Transverse colon (tissue), 4 donors: Measurements from ENCODE around the gene GIMAP8. TPM values are rescaled to one million over a fixed set of nuclear protein-coding genes. Genes with fewer than 3 reads are reported as not detected.

Source experiments
- DNase-seq: peaks from one replicate; pipeline ENCODE4 v3.0.0-alpha.2; 2019
- H3K27ac ChIP-seq, 4 donors: fragments of 200-600 bp; sonication (generic); 2 replicates each; pipeline ENCODE4 v1.5.1; 2016 to 2018; ENCODE audit warnings: inconsistent platforms in 4 of 4
- H3K27me3 ChIP-seq: fragments of 200-600 bp; sonication (generic); 2 replicates; pipeline ENCODE4 v1.5.1; 2017; ENCODE audit warnings: inconsistent platforms
- H3K36me3 ChIP-seq, 4 donors: fragments of 200-600 bp; sonication (generic); 2 replicates each; pipeline ENCODE4 v1.5.1; 2017 to 2019; ENCODE audit warnings: inconsistent platforms in 4 of 4
- H3K4me1 ChIP-seq, 4 donors: fragments of 200-600 bp; sonication (generic); 2 replicates each; pipeline ENCODE4 v1.5.1; 2017 to 2020; ENCODE audit warnings: inconsistent platforms in 4 of 4
- H3K4me3 ChIP-seq, 4 donors: fragments of 200-600 bp; sonication (generic); 1 replicate in 1 of 4; 2 replicates in 3 of 4; pipeline versions ENCODE4 v1.5.1 to v1.6.1; 2017 to 2019; ENCODE audit warnings: inconsistent platforms in 4 of 4
- H3K9me3 ChIP-seq, 2 donors: fragments of 200-600 bp; sonication (generic); 2 replicates each; pipeline ENCODE4 v1.5.1; 2017 to 2019; ENCODE audit warnings: inconsistent platforms in 2 of 2
- EP300 ChIP-seq: sonication (generic); formaldehyde crosslinking; IDR thresholded peaks from one replicate; pipeline ENCODE4 v1.6.1; 2017; ENCODE audit warnings: antibody characterized with exemption, low read depth
- POLR2A ChIP-seq: fragments of 450-650 bp; IDR thresholded peaks from one replicate; pipeline ENCODE4 v1.6.1; 2016; ENCODE audit warnings: antibody characterized with exemption, mild to moderate bottlenecking, moderate library complexity
- POLR2AphosphoS5 ChIP-seq, 3 donors: sonication (generic); formaldehyde crosslinking; IDR thresholded peaks; one replicate each; pipeline ENCODE4 v1.6.1; 2016; ENCODE audit warnings: antibody characterized with exemption in 3 of 3
- WGBS, 2 donors: methylation state at CpG; one replicate each; pipeline ENCODE4 v1.1.5; 2018; ENCODE audit warnings: low coverage in 1 of 2; 5-methylcytosine and 5-hydroxymethylcytosine counted together
- in situ Hi-C, 4 donors: fragments of 200-750 bp; cut with MboI; loops; one replicate each; pipeline versions ENCODE4 v1.15.0 to v1.15.1; 2017; ENCODE audit warnings: low sequenced_read_pairs in 3 of 4, low pct_ligation_motif_present in 1 of 4, low pct_unique_long_range_greater_than_20kb in 1 of 4
- intact Hi-C: fragments of 100-400 bp; cut with DNase I; formaldehyde crosslinking; loops from one replicate; pipeline ENCODE4 v1.15.1; 2023; ENCODE audit warnings: low total_unique reads
- total RNA-seq, 4 donors: library from RNA; depleted of rRNA; stranded (reverse); fragments of >200 nt; gene quantifications; one replicate each; pipeline ENCODE4 v1.1.0, GENCODE V29; 2016
- TF ChIP-seq, protein P1 (sequence below), 5 experiments: fragments of 200-600 bp in 3 of 5; fragments of 450-650 bp in 2 of 5; sonication (generic) in 3 of 5; IDR thresholded peaks; 1 replicate in 2 of 5; 2 replicates in 3 of 5; pipeline ENCODE4 v1.5.1; 2016 to 2017; ENCODE audit warnings: antibody characterized with exemption in 5 of 5, inconsistent platforms in 3 of 5, mild to moderate bottlenecking in 2 of 5, moderate library complexity in 1 of 5

Gene GIMAP8
- total RNA-seq, 4 donors from 2014 or later, result 1.5 to 4.3 (median 2.9) TPM

DNA sequence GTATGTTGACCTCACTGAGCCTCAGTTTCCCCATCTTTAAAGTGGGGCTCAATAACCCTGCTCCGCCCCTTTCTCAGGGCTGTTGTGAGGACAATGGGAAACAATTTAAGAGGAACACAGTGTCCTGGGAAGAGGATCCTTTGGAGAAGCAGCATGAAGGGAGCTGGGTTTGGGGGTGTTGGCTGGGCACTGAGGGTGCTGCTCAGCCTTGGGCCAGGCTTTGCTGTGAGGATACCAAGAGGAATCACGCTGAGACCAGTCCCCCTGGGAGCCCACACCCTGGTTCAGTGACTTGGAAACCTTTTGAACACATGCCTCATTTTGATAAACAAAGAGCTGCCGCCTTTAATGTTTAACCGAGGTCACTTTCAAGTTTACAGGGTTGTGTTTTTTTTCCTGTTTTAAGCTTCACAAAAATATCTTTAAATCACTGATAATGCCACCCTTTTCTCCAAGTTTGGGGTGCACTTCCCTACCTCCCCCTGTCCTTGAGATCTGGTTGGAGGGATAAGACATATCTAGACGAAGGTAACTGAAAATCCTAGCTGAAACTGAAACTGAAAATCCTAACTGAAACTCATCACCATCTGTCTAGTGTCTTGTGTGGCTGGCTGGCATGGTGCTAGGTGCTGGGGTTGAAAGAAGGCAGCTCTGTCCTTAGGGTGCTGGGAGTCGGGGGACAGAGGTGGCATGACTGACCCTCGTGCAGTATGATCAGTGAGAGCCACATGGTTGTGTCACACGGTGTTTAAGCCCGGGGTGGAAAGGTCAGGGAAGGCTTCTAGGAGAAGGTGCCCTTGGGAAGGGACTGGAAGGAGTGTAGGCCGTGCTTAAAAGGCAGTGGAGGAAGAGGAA, 43.6 kb upstream of the GIMAP8 start:
- WGBS, 2 donors, result 13 to 19% methylated on average over 4 to 10 of the region's 10 CpGs
- intact Hi-C loops, result no loop called here
- TF ChIP-seq POLR2AphosphoS5 (IDR thresholded peaks at IDR 0.05), result peak in 2 of 3 donors; percentile 25 to 41
- no peak for TF ChIP-seq POLR2A
- Histone ChIP-seq H3K27me3 (no peaks in the 10 kb centered on the region), H3K4me3 (peak overlapping the region in 3 of 4 donors; percentile 58 to 88 (median 68)), H3K27ac (peak overlapping the region; percentile 95 to 99 (median 98)), H3K36me3 (no peaks in the 10 kb centered on the region), H3K9me3 (no peaks in the 10 kb centered on the region), H3K4me1 (peaks cover 8 to 45% (median 41%) of the 10 kb centered on the region in 4 donors)
- in situ Hi-C loops, result loop anchor here in 3 of 4 donors (25.0 kb wide), 1 partner anchor 94 kb away; the partner anchor contains the start of genes ACTR3C (in 3 of the 3) and LRRC61 (in 3 of the 3)
- DNase-seq, result peak; percentile 47

DNA sequence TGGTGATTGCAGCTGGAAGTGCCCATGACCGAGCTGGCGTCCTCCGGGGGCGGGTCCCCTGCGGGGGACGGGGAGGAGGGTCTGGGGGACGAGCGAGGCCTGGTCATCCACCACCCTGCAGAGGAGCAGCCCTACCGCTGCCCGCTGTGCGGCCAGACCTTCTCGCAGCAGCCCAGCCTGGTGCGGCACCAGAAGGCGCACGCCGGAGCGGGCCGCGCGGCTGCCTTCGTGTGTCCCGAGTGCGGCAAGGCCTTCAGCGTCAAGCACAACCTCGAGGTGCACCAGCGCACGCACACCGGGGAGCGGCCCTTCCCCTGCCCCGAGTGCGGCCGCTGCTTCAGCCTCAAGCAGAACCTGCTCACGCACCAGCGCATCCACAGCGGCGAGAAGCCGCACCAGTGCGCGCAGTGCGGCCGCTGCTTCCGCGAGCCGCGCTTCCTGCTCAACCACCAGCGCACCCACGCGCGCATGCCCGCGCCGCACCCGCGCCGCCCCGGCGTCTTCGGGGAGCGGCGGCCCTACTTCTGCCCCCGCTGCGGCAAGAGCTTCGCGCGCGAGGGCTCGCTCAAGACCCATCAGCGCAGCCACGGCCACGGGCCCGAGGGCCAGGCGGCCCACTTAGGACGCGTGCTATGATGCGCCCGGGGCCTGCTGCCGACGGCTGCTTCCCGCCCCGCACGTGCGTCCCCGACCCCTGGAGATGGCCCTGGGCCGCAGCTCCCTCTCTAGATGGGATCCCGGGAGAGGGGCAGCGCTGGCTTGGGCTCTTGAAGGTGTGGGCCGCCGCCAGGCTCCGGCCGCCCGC, 42.6 kb upstream of the GIMAP8 start:
- no peaks in the 10 kb centered on the region for H3K9me3 ChIP-seq
- intact Hi-C loops (no loop called here), in situ Hi-C loops (loop anchor here in 3 of 4 donors (25.0 kb wide), 1 partner anchor 95 kb away; the partner anchor contains the start of genes ACTR3C (in 3 of the 3) and LRRC61 (in 3 of the 3))
- peak; percentile 11 for DNase-seq
- H3K4me3 ChIP-seq, result no peak overlapping the region
- H3K27ac ChIP-seq, result peak overlapping the region; percentile 95 to 99 (median 98)
- peaks cover 8 to 41% (median 36%) of the 10 kb centered on the region in 4 donors for H3K4me1 ChIP-seq
- WGBS, 2 donors, result 93 to 99% methylated on average over 15 to 78 of the region's 91 CpGs
- TF ChIP-seq EP300, result no peak
- no peaks in the 10 kb centered on the region for H3K27me3 ChIP-seq
- H3K36me3 ChIP-seq, result no peaks in the 10 kb centered on the region

DNA sequence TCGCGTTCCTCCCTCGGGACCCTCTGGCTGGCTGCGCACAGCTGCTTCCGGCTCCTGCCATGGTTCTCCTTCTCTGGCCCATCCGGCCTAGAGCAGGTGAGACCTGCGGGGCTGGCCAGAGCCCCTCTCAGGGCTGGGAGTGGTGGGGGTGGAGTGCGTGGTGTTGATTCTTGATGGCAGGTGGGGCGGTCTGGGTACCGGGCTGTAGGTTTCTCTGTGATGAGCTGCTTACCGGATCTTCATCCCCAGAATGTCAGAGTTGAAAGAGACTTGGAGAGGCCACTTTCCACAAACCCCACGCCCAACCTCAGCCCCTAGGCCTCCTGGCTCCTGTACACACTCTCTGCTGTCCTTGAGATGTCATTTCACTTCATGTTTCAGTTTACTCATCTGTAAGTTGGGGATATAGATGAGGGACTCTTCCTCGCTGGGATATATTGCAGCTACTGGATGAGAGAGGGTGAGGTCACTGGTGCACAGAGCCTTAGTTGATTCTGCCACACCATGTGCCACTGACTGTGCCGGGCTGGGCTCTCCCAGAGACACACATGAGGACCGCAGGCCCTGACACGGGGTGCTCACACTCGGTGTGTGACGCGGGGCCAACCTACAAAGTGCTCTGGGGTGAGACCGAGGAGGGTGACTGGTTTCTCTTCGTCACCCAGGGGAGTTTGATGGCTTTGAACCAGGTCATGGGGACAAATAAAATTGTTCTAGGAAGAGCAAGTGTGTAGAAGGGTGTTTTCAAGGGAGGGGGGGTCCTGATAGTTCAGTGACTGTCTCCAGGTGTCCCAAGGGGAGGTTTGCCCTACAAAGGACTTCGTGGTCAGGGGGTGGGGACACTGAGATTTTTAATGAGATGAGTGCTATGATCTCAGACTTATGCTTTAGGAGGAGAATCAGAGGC, 41.8 kb upstream of the GIMAP8 start:
- H3K9me3 ChIP-seq, result no peaks in the 10 kb centered on the region
- peak; percentile 11 for DNase-seq

DNA sequence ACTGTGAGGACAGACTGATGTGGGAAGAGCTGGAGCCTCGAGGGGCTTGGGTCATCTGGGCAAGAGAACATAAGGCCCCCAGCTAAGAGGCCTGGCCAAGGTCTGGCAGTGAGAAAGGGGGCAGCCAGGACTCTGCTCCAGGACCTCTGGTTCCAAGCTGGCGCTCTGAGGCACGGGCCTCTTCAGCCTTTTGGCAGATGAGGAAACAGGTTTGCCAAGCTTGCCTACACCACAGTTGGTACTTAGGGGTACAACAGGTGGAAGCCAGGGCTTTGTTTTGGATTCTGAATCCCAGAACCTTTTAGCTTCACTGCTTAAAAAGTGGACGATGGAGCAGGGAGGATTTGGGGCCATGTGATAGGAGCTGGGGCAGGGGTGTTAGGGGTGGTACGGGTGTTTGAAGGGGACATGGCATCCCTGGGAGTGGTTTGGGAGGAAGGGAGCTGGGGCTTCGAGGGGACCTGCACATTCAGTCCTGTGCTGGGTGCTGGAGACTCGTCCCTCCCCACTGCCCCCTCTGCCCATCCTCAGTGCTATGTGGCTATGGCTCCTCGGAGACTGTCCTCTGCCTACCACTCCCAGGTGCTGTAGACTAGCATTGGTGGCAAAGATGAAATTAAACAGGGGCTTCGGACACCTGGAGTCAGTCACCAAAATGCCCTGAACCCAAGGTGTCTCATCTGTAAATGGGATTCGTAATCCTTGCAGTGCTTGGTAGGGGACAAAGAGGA, 41.0 kb upstream of the GIMAP8 start:
- intact Hi-C loops, result no loop called here
- TF ChIP-seq EP300 (no peak), POLR2A (no peak)
- Histone ChIP-seq H3K27ac (no peak overlapping the region), H3K4me3 (no peak overlapping the region), H3K4me1 (peaks cover 0 to 25% (median 20%) of the 10 kb centered on the region in 4 donors), H3K27me3 (no peaks in the 10 kb centered on the region), H3K9me3 (no peaks in the 10 kb centered on the region), H3K36me3 (no peaks in the 10 kb centered on the region)
- 86 to 100% methylated on average over 1 to 10 of the region's 10 CpGs for WGBS, 2 donors
- in situ Hi-C loops, result loop anchor here in 3 of 4 donors (25.0 kb wide), 1 partner anchor 97 kb away; the partner anchor contains the start of genes ACTR3C (in 3 of the 3) and LRRC61 (in 3 of the 3)
- DNase-seq, result peak; percentile 7

More for the DNA sequence above, 41.8 kb upstream of the GIMAP8 start:
- TF ChIP-seq EP300 (no peak), POLR2A (no peak), POLR2AphosphoS5 (IDR thresholded peaks at IDR 0.05) (no peak)
- TF ChIP-seq, protein P1, sequence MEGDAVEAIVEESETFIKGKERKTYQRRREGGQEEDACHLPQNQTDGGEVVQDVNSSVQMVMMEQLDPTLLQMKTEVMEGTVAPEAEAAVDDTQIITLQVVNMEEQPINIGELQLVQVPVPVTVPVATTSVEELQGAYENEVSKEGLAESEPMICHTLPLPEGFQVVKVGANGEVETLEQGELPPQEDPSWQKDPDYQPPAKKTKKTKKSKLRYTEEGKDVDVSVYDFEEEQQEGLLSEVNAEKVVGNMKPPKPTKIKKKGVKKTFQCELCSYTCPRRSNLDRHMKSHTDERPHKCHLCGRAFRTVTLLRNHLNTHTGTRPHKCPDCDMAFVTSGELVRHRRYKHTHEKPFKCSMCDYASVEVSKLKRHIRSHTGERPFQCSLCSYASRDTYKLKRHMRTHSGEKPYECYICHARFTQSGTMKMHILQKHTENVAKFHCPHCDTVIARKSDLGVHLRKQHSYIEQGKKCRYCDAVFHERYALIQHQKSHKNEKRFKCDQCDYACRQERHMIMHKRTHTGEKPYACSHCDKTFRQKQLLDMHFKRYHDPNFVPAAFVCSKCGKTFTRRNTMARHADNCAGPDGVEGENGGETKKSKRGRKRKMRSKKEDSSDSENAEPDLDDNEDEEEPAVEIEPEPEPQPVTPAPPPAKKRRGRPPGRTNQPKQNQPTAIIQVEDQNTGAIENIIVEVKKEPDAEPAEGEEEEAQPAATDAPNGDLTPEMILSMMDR (IDR thresholded peaks at IDR 0.05), result no peak
- 69 to 91% methylated on average over 5 to 21 of the region's 22 CpGs for WGBS, 2 donors
- intact Hi-C loops (no loop called here), in situ Hi-C loops (loop anchor here in 3 of 4 donors (25.0 kb wide), 1 partner anchor 96 kb away; the partner anchor contains the start of genes ACTR3C (in 3 of the 3) and LRRC61 (in 3 of the 3))
- Histone ChIP-seq H3K27ac (peak overlapping the region in 3 of 4 donors; percentile 6 to 99 (median 28)), H3K4me3 (no peak overlapping the region), H3K36me3 (no peaks in the 10 kb centered on the region), H3K4me1 (peaks cover 7 to 33% (median 28%) of the 10 kb centered on the region in 4 donors), H3K27me3 (no peaks in the 10 kb centered on the region)
